AG08396 (cell line): Measurements from ENCODE around the gene PYGL.
"Not testable (repeated sequence)": the region's sequence is repeated elsewhere in the genome, so short reads cannot be mapped to it uniquely, and the experiment has no call there.

ENCODE experiments used
- DNase-seq: peaks from one replicate; pipeline ENCODE4 v3.0.0; 2012; ENCODE audit warnings: low spot score, mixed read lengths

The PYGL gene

GRCh38 chr14:50926851-50927386 lies 17.4 kb downstream of the PYGL start:
- no peak for DNase-seq

GRCh38 chr14:50924843-50925242 lies 19.4 kb downstream of the PYGL start:
- DNase-seq: no peak

GRCh38 chr14:50924236-50924635 lies 20.0 kb downstream of the PYGL start:
- DNase-seq: no peak

GRCh38 chr14:50922803-50923202 lies 21.5 kb downstream of the PYGL start:
- DNase-seq: no peak

- peak; percentile 55 for DNase-seq
Measured at GRCh38 chr14:50920482-50921230, 23.6 kb downstream of the PYGL start.

- DNase-seq: not testable (repeated sequence)
Measured at GRCh38 chr14:50919524-50919923, 24.8 kb downstream of the PYGL start.

- DNase-seq: no peak
Measured at GRCh38 chr14:50917449-50917848, 26.8 kb downstream of the PYGL start.

GRCh38 chr14:50910495-50911420 lies 33.5 kb downstream of the PYGL start:
- DNase-seq: no peak

GRCh38 chr14:50906326-50907065 lies 37.8 kb downstream of the PYGL start:
- DNase-seq: no peak

- DNase-seq: no peak
Measured at GRCh38 chr14:50904719-50905118, 39.6 kb downstream of the PYGL start.

GRCh38 chr14:50901361-50901760 lies 42.9 kb downstream of the PYGL start:
- no peak for DNase-seq

- DNase-seq: no peak
Measured at GRCh38 chr14:50897658-50898175, 46.6 kb downstream of the PYGL start.

GRCh38 chr14:50897005-50897404 lies 47.3 kb downstream of the PYGL start:
- DNase-seq: not testable (repeated sequence)

- not testable (repeated sequence) for DNase-seq
Measured at GRCh38 chr14:50896421-50896820, 47.9 kb downstream of the PYGL start.

GRCh38 chr14:50892255-50892654 lies 52.0 kb downstream of the PYGL start:
- DNase-seq: no peak

- DNase-seq: no peak
Measured at GRCh38 chr14:50887476-50887875, 56.8 kb downstream of the PYGL start.

GRCh38 chr14:50883827-50884197 lies 60.5 kb downstream of the PYGL start:
- no peak for DNase-seq

GRCh38 chr14:50882932-50883826 lies 61.1 kb downstream of the PYGL start:
- no peak for DNase-seq

- DNase-seq: peak; percentile 42
Measured at GRCh38 chr14:50875359-50876070, 68.8 kb downstream of the PYGL start.

GRCh38 chr14:50874757-50875156 lies 69.5 kb downstream of the PYGL start:
- DNase-seq: no peak
